Cardiac muscle cell (in vitro differentiated cells and primary cell): Measurements from ENCODE around the gene ZDHHC13. TPM values are rescaled to one million over a fixed set of nuclear protein-coding genes. Genes with fewer than 3 reads are reported as not detected.
A peak's percentile ranks its signal among the peaks of the same experiment; 100 is the strongest.

Source experiments
- DNase-seq, 2 donors: peaks; one replicate each; pipeline versions ENCODE4 v3.0.0 to v3.0.0-alpha.2; 2010 to 2017; ENCODE audit warnings: low read depth in 1 of 2, low spot score in 1 of 2
- H3K27ac ChIP-seq: fragments of 200-600 bp; sonication (generic); 2 replicates; pipeline ENCODE4 v1.5.1; 2016
- H3K27me3 ChIP-seq: fragments of 200-600 bp; sonication (generic); 2 replicates; pipeline ENCODE4 v1.6.0; 2016; ENCODE audit warnings: control low read depth
- H3K36me3 ChIP-seq: fragments of 200-600 bp; sonication (generic); 2 replicates; pipeline ENCODE4 v1.5.1; 2016; ENCODE audit warnings: control low read depth
- H3K4me1 ChIP-seq: fragments of 200-600 bp; sonication (generic); 2 replicates; pipeline ENCODE4 v1.8.1; 2017; ENCODE audit warnings: low read depth, mild to moderate bottlenecking, mixed run types
- H3K4me3 ChIP-seq: fragments of 200-600 bp; sonication (generic); 2 replicates; pipeline ENCODE4 v1.5.1; 2016; ENCODE audit warnings: mild to moderate bottlenecking
- H3K9me3 ChIP-seq: fragments of 200-600 bp; sonication (generic); 2 replicates; pipeline ENCODE4 v1.5.1; 2017; ENCODE audit warnings: low read depth, mild to moderate bottlenecking, control low read depth
- CTCF ChIP-seq: IDR thresholded peaks from 2 replicates; pipeline ENCODE4 v1.5.1; 2012; ENCODE audit warnings: low read depth, mild to moderate bottlenecking, low read length
- polyA plus RNA-seq: library from polyadenylated mRNA; unstranded; fragments of >200 nt; fragmentation: Nextera tagmentation; extraction: Ambion mirVana; gene quantifications from 2 replicates; pipeline ENCODE4 v1.2.1, GENCODE V29; 2016
- total RNA-seq: library from RNA; depleted of rRNA; stranded (reverse); fragments of >200 nt; gene quantifications from 2 replicates; pipeline ENCODE4 v1.2.3, GENCODE V29; 2016

ZDHHC13 gene
- total and polyA plus RNA-seq, 2 experiments from 2014 or later, result 8.2 to 25.7 TPM

DNA sequence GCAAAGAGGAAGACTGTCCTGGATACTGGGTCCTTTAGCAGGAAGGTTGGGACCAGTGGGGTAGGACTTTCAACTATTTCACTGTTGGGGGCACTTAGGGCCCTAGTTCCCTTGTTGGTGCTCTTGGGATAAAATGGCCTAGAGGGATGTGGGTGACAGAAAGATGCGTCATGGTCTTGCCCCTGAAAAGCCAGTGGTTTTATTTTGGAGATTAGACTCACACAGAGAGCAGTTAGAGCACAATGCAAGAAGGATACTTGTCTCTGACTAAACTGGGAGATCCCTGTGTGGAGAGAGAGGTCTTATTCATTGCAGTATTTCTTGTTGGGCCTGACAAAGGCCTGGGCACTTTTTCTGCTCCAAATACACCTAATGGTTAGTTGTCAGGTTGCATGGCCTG, 33.8 kb upstream of the ZDHHC13 start:
- no peaks in the 10 kb centered on the region for H3K9me3 ChIP-seq
- no peaks in the 10 kb centered on the region for H3K36me3 ChIP-seq
- DNase-seq, result no peak
- TF ChIP-seq CTCF, result no peak
- no peak overlapping the region for H3K27ac ChIP-seq
- H3K4me3 ChIP-seq, result no peak overlapping the region
- H3K27me3 ChIP-seq, result no peaks in the 10 kb centered on the region
- H3K4me1 ChIP-seq, result peaks cover 6% of the 10 kb centered on the region

- no peaks in the 10 kb centered on the region for H3K4me1 ChIP-seq
- DNase-seq, result no peak
- H3K36me3 ChIP-seq, result no peaks in the 10 kb centered on the region
- no peak overlapping the region for H3K4me3 ChIP-seq
- H3K27ac ChIP-seq, result no peak overlapping the region
- no peaks in the 10 kb centered on the region for H3K27me3 ChIP-seq
- TF ChIP-seq CTCF, result no peak
- H3K9me3 ChIP-seq, result no peaks in the 10 kb centered on the region
These were observed 32.2 kb upstream of the ZDHHC13 start for GRCh38 chr11:19084661-19085315.

GRCh38 chr11:19087658-19088057, 29.3 kb upstream of the ZDHHC13 start:
- no peak overlapping the region for H3K4me3 ChIP-seq
- H3K9me3 ChIP-seq, result no peaks in the 10 kb centered on the region
- H3K36me3 ChIP-seq, result no peaks in the 10 kb centered on the region
- DNase-seq, result peak in 1 of 2 donors; percentile 67
- no peak for TF ChIP-seq CTCF
- no peak overlapping the region for H3K27ac ChIP-seq
- H3K4me1 ChIP-seq, result no peaks in the 10 kb centered on the region
- no peaks in the 10 kb centered on the region for H3K27me3 ChIP-seq

GRCh38 chr11:19088791-19089190, 28.2 kb upstream of the ZDHHC13 start:
- H3K4me3 ChIP-seq, result no peak overlapping the region
- H3K36me3 ChIP-seq, result no peaks in the 10 kb centered on the region
- H3K27ac ChIP-seq, result no peak overlapping the region
- no peak for TF ChIP-seq CTCF
- no peaks in the 10 kb centered on the region for H3K4me1 ChIP-seq
- DNase-seq, result no peak
- no peaks in the 10 kb centered on the region for H3K9me3 ChIP-seq
- H3K27me3 ChIP-seq, result no peaks in the 10 kb centered on the region

- no peak for DNase-seq
- no peak for TF ChIP-seq CTCF
- no peaks in the 10 kb centered on the region for H3K9me3 ChIP-seq
- H3K4me1 ChIP-seq, result no peaks in the 10 kb centered on the region
- H3K36me3 ChIP-seq, result no peaks in the 10 kb centered on the region
- H3K27me3 ChIP-seq, result no peaks in the 10 kb centered on the region
- H3K4me3 ChIP-seq, result no peak overlapping the region
- H3K27ac ChIP-seq, result no peak overlapping the region
These were observed 27.5 kb upstream of the ZDHHC13 start for GRCh38 chr11:19089421-19089820.
